GM19238 (cell line): ENCODE data around the gene IL12RB2.

Experiments used
- DNase-seq: peaks from one replicate; pipeline ENCODE4 v3.0.0; 2011; ENCODE audit warnings: low spot score; ENCODE audit not compliant: insufficient read length

IL12RB2 gene

GRCh38 chr1:67347688-67348472, 40.2 kb downstream of the IL12RB2 start:
- no peak for DNase-seq

GRCh38 chr1:67348586-67349252, 41.0 kb downstream of the IL12RB2 start:
- no peak for DNase-seq

GRCh38 chr1:67350783-67351182, 43.1 kb downstream of the IL12RB2 start:
- no peak for DNase-seq

- no peak for DNase-seq
Measured at GRCh38 chr1:67352211-67352610, 44.5 kb downstream of the IL12RB2 start.

- DNase-seq = no peak
Measured at GRCh38 chr1:67355745-67356424, 48.2 kb downstream of the IL12RB2 start.

GRCh38 chr1:67359592-67359991, 51.9 kb downstream of the IL12RB2 start:
- no peak for DNase-seq

GRCh38 chr1:67361641-67362040, 54.0 kb downstream of the IL12RB2 start:
- no peak for DNase-seq

GRCh38 chr1:67367370-67368045, 59.8 kb downstream of the IL12RB2 start:
- DNase-seq = no peak

- DNase-seq = no peak
Measured at GRCh38 chr1:67368046-67368514, 60.4 kb downstream of the IL12RB2 start.

- no peak for DNase-seq
Measured at GRCh38 chr1:67371043-67371442, 63.4 kb downstream of the IL12RB2 start.

- DNase-seq = no peak
Measured at GRCh38 chr1:67371681-67372080, 64.0 kb downstream of the IL12RB2 start.

GRCh38 chr1:67372136-67372535, 64.5 kb downstream of the IL12RB2 start:
- no peak for DNase-seq

- DNase-seq = no peak
Measured at GRCh38 chr1:67372898-67373297, 65.2 kb downstream of the IL12RB2 start.

- DNase-seq = no peak
Measured at GRCh38 chr1:67376381-67376780, 68.7 kb downstream of the IL12RB2 start.

- DNase-seq = no peak
Measured at GRCh38 chr1:67377253-67377652, 69.6 kb downstream of the IL12RB2 start.

GRCh38 chr1:67381154-67381553, 73.5 kb downstream of the IL12RB2 start:
- DNase-seq = no peak

GRCh38 chr1:67382292-67382691, 74.6 kb downstream of the IL12RB2 start:
- DNase-seq = no peak

- DNase-seq = no peak
Measured at GRCh38 chr1:67383999-67384638, 76.4 kb downstream of the IL12RB2 start.

GRCh38 chr1:67390041-67390887, 82.6 kb downstream of the IL12RB2 start:
- DNase-seq = no peak

GRCh38 chr1:67393240-67393639, 85.6 kb downstream of the IL12RB2 start:
- no peak for DNase-seq
